ENCODE measurements around the gene RAI14. TPM values are rescaled to one million over a fixed set of nuclear protein-coding genes. Genes with fewer than 3 reads are reported as not detected.
A peak's percentile ranks its signal among the peaks of the same experiment; 100 is the strongest.

RAI14 gene
- total RNA-seq, 1 experiment from 2014 or later = 133 TPM

DNA sequence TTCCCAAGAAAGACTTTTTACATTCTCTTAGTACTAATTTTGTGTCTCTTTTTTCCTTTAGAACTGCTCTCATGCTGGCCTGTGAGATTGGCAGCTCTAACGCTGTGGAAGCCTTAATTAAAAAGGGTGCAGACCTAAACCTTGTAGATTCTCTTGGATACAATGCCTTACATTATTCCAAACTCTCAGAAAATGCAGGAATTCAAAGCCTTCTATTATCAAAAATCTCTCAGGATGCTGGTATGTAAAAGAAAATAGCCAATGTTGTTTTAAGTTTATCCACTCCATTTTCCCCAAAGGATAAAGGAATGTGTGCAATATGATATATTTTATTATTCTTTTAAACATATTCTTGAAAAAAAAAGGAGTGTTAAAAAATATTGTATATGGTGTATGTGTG is 155.6 kb downstream of the RAI14 start:
- H3K4me3 ChIP-seq = no peak overlapping the region
- no peaks in the 10 kb centered on the region; the same call in 1 of the 2 replicates for H3K79me2 ChIP-seq (ENCODE audit: low read depth)
- CTCF ChIA-PET = no interaction called here
- no peaks in the 10 kb centered on the region for H3K9me3 ChIP-seq (ENCODE audit: insufficient read depth, low read depth)
- POLR2A ChIA-PET (ENCODE audit: unreplicated experiment) = no interaction called here
- H2AFZ ChIP-seq = no peak overlapping the region
- no peaks in the 10 kb centered on the region for H3K4me1 ChIP-seq (replicated peaks; ENCODE audit: insufficient read depth)
- H3K4me2 ChIP-seq = no peak overlapping the region
- no peak overlapping the region for H3K27ac ChIP-seq
- H3F3A ChIP-seq (ENCODE audit: insufficient read depth, low read depth) = peaks cover 44% of the 10 kb centered on the region
- peaks cover 60% of the 10 kb centered on the region for H3K36me3 ChIP-seq (ENCODE audit: low read depth)
- H4K20me1 ChIP-seq (ENCODE audit: insufficient read depth) = no peaks in the 10 kb centered on the region
- TF ChIP-seq EZH2 (IDR thresholded peaks at IDR 0.05; ENCODE audit: low read depth) = no peak
- TF ChIP-seq, protein P1, sequence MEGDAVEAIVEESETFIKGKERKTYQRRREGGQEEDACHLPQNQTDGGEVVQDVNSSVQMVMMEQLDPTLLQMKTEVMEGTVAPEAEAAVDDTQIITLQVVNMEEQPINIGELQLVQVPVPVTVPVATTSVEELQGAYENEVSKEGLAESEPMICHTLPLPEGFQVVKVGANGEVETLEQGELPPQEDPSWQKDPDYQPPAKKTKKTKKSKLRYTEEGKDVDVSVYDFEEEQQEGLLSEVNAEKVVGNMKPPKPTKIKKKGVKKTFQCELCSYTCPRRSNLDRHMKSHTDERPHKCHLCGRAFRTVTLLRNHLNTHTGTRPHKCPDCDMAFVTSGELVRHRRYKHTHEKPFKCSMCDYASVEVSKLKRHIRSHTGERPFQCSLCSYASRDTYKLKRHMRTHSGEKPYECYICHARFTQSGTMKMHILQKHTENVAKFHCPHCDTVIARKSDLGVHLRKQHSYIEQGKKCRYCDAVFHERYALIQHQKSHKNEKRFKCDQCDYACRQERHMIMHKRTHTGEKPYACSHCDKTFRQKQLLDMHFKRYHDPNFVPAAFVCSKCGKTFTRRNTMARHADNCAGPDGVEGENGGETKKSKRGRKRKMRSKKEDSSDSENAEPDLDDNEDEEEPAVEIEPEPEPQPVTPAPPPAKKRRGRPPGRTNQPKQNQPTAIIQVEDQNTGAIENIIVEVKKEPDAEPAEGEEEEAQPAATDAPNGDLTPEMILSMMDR (conservative IDR thresholded peaks at IDR 0.05) = no peak
- no TSS peak for BruUV-seq (replicated peaks)
- DNase-seq = no peak
- H3K27me3 ChIP-seq (ENCODE audit: insufficient read depth, low read depth) = no peaks in the 10 kb centered on the region
- intact Hi-C loops (cut with micrococcal nuclease; ENCODE audit: unreplicated experiment) = no loop called here
- H3K9me2 ChIP-seq (ENCODE audit: insufficient read depth) = no peaks in the 10 kb centered on the region

DNA sequence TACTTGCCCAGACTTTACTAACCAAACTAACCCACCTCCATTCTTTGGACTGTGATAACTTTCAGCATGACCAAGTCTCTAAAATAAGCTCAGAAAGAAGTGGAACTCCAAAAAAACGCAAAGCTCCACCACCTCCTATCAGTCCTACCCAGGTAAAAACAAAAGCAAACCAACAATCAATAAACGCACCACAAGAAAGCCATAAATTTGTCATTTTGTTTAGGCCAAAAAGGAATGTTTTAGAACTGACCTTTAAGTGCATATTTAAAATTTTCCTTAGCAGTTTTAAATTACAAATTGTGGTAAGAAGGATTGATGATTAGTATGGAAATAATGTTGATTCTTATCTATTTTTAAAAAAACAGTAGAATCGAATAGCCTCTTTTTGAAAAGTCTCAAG is 157.4 kb downstream of the RAI14 start:
- ChIA-PET CTCF (no interaction called here), POLR2A (ENCODE audit: unreplicated experiment) (no interaction called here)
- no peaks in the 10 kb centered on the region for H3K4me1 ChIP-seq (replicated peaks; ENCODE audit: insufficient read depth)
- no peak overlapping the region for H3K4me3 ChIP-seq
- no peak for DNase-seq
- no peaks in the 10 kb centered on the region for H3K79me2 ChIP-seq (ENCODE audit: low read depth)
- no peaks in the 10 kb centered on the region for H3K27me3 ChIP-seq (ENCODE audit: insufficient read depth, low read depth)
- no TSS peak for BruUV-seq (replicated peaks)
- H3F3A ChIP-seq (ENCODE audit: insufficient read depth, low read depth) = peaks cover 56% of the 10 kb centered on the region
- H2AFZ ChIP-seq = no peak overlapping the region
- peaks cover 65% of the 10 kb centered on the region for H3K36me3 ChIP-seq (ENCODE audit: low read depth)
- TF ChIP-seq, protein P1 (conservative IDR thresholded peaks at IDR 0.05) = no peak
- no peak for TF ChIP-seq EZH2 (IDR thresholded peaks at IDR 0.05; ENCODE audit: low read depth)
- H3K9me3 ChIP-seq (ENCODE audit: insufficient read depth, low read depth) = no peaks in the 10 kb centered on the region
- no peak overlapping the region for H3K4me2 ChIP-seq
- intact Hi-C loops (cut with micrococcal nuclease; ENCODE audit: unreplicated experiment) = no loop called here
- 0 out of 2 replicates have a peak, but pooled peaks cover 6% of the 10 kb centered on the region for H4K20me1 ChIP-seq (ENCODE audit: insufficient read depth)
- H3K27ac ChIP-seq = no peak overlapping the region
- no peaks in the 10 kb centered on the region for H3K9me2 ChIP-seq (ENCODE audit: insufficient read depth)

DNA sequence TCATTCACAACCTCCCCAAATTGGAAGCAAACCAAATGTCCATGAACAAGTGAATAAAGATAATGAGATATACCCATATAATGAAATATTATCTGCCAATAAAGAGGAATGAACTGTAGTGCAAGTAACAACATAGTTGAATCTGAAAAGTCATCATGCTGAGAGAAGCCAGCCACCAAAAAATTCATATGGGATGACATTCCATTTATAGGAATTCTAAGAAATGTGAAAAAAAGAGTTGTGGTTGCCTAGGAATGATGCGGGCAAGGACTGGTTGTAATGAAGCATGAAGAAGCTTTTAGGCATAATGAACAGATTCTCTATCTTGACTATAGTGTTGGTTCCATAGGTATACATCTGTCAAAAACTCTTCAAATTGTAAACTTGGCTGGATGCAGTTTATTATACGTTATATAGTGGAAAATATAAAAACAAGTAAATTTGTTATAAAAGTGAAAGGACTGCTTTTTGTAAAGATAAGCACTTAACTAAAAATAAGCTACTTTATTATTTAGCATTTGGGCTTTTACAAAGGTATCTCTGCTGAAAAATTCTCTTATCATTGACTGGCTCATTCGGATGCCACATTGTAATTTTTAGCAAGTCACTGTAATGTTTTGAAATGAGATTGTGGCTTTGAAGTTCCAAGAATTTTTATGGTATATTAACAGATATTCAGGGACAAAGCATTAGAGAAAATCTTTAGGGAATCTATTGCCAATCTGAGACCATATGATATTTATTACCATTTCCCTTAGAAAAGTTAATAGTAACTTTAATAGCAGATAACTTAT is 161.6 kb downstream of the RAI14 start:
- no peaks in the 10 kb centered on the region for H3K9me3 ChIP-seq (ENCODE audit: insufficient read depth, low read depth)
- no peaks in the 10 kb centered on the region for H3K4me1 ChIP-seq (replicated peaks; ENCODE audit: insufficient read depth)
- H3K79me2 ChIP-seq (ENCODE audit: low read depth) = no peaks in the 10 kb centered on the region
- intact Hi-C loops (cut with micrococcal nuclease; ENCODE audit: unreplicated experiment) = loop anchor here (5.0 kb wide), 1 partner anchor 330 kb away; no protein-coding TSS in a partner anchor
- DNase-seq = no peak
- H3F3A ChIP-seq (ENCODE audit: insufficient read depth, low read depth) = peaks cover 61% of the 10 kb centered on the region
- peak overlapping the region; percentile 7; the same call in 1 of the 2 replicates for H3K27ac ChIP-seq
- H3K27me3 ChIP-seq (ENCODE audit: insufficient read depth, low read depth) = no peaks in the 10 kb centered on the region
- CTCF ChIA-PET = interaction anchor here (0.6 to 0.7 kb wide), 3 partner anchors 101 to 1442 kb away, joined by 3 to 8 read pairs (median 3); no protein-coding TSS in a partner anchor
- BruUV-seq (replicated peaks) = no TSS peak
- no peak overlapping the region for H3K4me3 ChIP-seq
- H3K9me2 ChIP-seq (ENCODE audit: insufficient read depth) = no peaks in the 10 kb centered on the region
- no peak for TF ChIP-seq EZH2 (IDR thresholded peaks at IDR 0.05; ENCODE audit: low read depth)
- TF ChIP-seq, protein P1 (conservative IDR thresholded peaks at IDR 0.05) = no peak
- H3K4me2 ChIP-seq = no peak overlapping the region
- peaks cover 10% of the 10 kb centered on the region; the same call in 1 of the 2 replicates for H4K20me1 ChIP-seq (ENCODE audit: insufficient read depth)
- peaks cover 78% of the 10 kb centered on the region for H3K36me3 ChIP-seq (ENCODE audit: low read depth)
- H2AFZ ChIP-seq = no peak overlapping the region
- POLR2A ChIA-PET (ENCODE audit: unreplicated experiment) = interaction anchor here (0.6 kb wide), 1 partner anchor 131 kb away, joined by 3 read pairs; no protein-coding TSS in a partner anchor
